ENCODE data around the gene ECHS1. TPM values are rescaled to one million over a fixed set of nuclear protein-coding genes. Genes with fewer than 3 reads are reported as not detected.

ECHS1 gene
- polyA plus RNA-seq, 3 donors = 34.6 to 102 (median 85.1) TPM

DNA sequence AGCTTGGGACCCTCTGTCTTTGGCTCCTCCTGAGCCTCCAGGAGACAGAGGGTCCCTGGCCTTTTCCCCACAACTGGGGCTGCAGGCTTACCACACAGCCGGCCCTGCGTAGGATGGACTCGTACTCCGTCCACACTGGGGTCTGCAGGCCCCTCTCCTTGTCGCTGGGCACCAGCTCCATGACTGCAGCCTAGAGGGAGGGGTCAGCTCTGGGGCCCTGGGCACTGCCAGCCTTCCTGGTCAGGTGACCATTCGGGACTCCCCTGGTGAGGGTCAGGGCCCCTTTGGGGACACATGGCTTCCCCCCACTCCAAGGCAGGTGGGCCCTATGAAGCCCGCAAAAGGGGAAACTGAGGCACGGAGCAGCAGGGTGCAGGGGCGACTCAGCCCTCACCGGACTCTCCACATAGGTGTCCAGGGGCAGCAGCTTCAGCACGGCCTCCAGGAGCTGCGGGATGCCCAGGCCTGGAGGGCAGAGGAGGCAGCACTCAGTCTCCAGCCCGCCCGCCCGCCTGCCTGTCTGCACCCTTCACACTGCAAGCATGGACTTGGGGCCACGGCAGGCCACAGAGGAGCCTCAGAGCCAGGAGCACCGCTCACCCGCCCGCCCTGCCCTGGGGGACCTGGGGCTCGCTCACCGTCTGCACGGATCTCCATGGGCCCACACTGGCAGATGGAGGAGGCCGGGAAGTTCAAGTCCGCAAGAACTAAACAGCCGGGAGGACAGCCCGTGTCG is 16.4 kb downstream of the ECHS1 start:
- Histone ChIP-seq H3K4me1 (ENCODE audit: control insufficient read depth in 1 of 2, insufficient read depth in 2 of 2, low read length in 2 of 2) (peaks cover 11 to 20% of the 10 kb centered on the region in 2 donors), H3K27me3 (ENCODE audit: control insufficient read depth in 2 of 2, insufficient read depth in 2 of 2, low read length in 2 of 2) (no peaks in the 10 kb centered on the region), H2AFZ (ENCODE audit: insufficient read depth, low read depth, low read length, poor library complexity, severe bottlenecking) (peak overlapping the region; percentile 83), H3K4me3 (replicated peaks in 1 of 3; ENCODE audit: low read depth in 2 of 3, low read length in 3 of 3) (peak overlapping the region; percentile 63 to 77 (median 69)), H3K9ac (ENCODE audit: insufficient read depth, low read length, poor library complexity, severe bottlenecking) (peak overlapping the region; percentile 78), H3K36me3 (replicated peaks in 1 of 2; ENCODE audit: control insufficient read depth in 1 of 2, insufficient read depth in 2 of 2, low read length in 2 of 2) (peaks cover under 1 to 8% of the 10 kb centered on the region in 2 donors), H3K79me2 (ENCODE audit: insufficient read depth, low read length) (peaks cover 3% of the 10 kb centered on the region), H3K9me3 (replicated peaks in 1 of 2; ENCODE audit: control insufficient read depth in 1 of 2, insufficient read depth in 1 of 2, low read length in 2 of 2) (no peaks in the 10 kb centered on the region), H4K20me1 (ENCODE audit: insufficient read depth, low read length) (peaks cover 30% of the 10 kb centered on the region), H3K27ac (ENCODE audit: low read depth in 1 of 2, low read length in 2 of 2) (no peak overlapping the region), H3K4me2 (replicated peaks; ENCODE audit: extremely low read depth, low read length, poor library complexity, severe bottlenecking) (peak overlapping the region; percentile 92)
- peak overlapping the region in 1 of 7 donors; percentile 50 for H3K27ac Mint-ChIP-seq
- intact Hi-C loops (cut with micrococcal nuclease) = no loop called here
- H3K4me1 Mint-ChIP-seq = peaks cover 12% of the 10 kb centered on the region
- peaks cover 6 to 8% of the 10 kb centered on the region in 2 donors for H3K36me3 Mint-ChIP-seq
- peaks cover 0 to 8% (median 0%) of the 10 kb centered on the region in 3 donors for H3K27me3 Mint-ChIP-seq (ENCODE audit: low read depth in 3 of 3)
- 59% methylated on average over 25 of the region's 27 CpGs for WGBS (ENCODE audit: insufficient coverage)
- peak overlapping the region; percentile 77 to 87 for H3K4me3 Mint-ChIP-seq
- H3K9me3 Mint-ChIP-seq = peaks cover 0 to 1% (median 0%) of the 10 kb centered on the region in 7 donors
- TF ChIP-seq, protein P1, sequence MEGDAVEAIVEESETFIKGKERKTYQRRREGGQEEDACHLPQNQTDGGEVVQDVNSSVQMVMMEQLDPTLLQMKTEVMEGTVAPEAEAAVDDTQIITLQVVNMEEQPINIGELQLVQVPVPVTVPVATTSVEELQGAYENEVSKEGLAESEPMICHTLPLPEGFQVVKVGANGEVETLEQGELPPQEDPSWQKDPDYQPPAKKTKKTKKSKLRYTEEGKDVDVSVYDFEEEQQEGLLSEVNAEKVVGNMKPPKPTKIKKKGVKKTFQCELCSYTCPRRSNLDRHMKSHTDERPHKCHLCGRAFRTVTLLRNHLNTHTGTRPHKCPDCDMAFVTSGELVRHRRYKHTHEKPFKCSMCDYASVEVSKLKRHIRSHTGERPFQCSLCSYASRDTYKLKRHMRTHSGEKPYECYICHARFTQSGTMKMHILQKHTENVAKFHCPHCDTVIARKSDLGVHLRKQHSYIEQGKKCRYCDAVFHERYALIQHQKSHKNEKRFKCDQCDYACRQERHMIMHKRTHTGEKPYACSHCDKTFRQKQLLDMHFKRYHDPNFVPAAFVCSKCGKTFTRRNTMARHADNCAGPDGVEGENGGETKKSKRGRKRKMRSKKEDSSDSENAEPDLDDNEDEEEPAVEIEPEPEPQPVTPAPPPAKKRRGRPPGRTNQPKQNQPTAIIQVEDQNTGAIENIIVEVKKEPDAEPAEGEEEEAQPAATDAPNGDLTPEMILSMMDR (IDR thresholded peaks at IDR 0.05) = no peak
- DNase-seq = no peak

DNA sequence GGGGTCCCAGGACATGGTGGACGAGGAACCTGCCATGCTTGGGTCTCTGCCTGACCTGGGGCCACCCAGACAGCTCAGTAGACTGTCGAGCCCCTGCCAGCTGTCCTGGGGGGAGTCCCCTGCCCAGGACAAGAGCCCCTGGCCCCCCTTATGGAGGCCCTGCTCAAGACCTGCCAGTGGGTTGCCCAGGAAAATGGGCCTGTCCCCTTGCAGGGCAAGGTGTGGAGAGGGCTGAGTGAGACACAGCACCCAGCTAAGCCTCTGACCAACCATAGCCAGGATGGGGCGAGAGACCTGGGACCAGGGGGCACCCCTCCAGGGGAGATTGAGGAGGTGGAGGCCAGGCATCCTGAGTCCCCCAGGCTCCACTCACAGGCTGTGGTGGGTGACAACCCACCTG is 17.2 kb downstream of the ECHS1 start:
- H3K4me1 ChIP-seq (ENCODE audit: control insufficient read depth in 1 of 2, insufficient read depth in 2 of 2, low read length in 2 of 2) = peaks cover 11 to 20% of the 10 kb centered on the region in 2 donors
- Mint-ChIP-seq H3K4me3 (peak overlapping the region in 1 of 2 donors; percentile 87), H3K27me3 (ENCODE audit: low read depth in 3 of 3) (peaks cover 0 to 10% (median 0%) of the 10 kb centered on the region in 3 donors), H3K36me3 (peaks cover 2 to 5% of the 10 kb centered on the region in 2 donors), H3K27ac (peak overlapping the region in 1 of 7 donors; percentile 50), H3K4me1 (peaks cover 12% of the 10 kb centered on the region), H3K9me3 (peaks cover 0 to 1% (median 0%) of the 10 kb centered on the region in 7 donors)
- H3K4me2 ChIP-seq (replicated peaks; ENCODE audit: extremely low read depth, low read length, poor library complexity, severe bottlenecking) = no peak overlapping the region
- 96% methylated on average over 2 of the region's 3 CpGs for WGBS (ENCODE audit: insufficient coverage)
- no peak overlapping the region for H2AFZ ChIP-seq (ENCODE audit: insufficient read depth, low read depth, low read length, poor library complexity, severe bottlenecking)
- no peak overlapping the region for H3K27ac ChIP-seq (ENCODE audit: low read depth in 1 of 2, low read length in 2 of 2)
- no peak for DNase-seq
- intact Hi-C loops (cut with micrococcal nuclease) = no loop called here
- H4K20me1 ChIP-seq (ENCODE audit: insufficient read depth, low read length) = peaks cover 30% of the 10 kb centered on the region
- peaks cover 0 to 7% of the 10 kb centered on the region in 2 donors for H3K36me3 ChIP-seq (replicated peaks in 1 of 2; ENCODE audit: control insufficient read depth in 1 of 2, insufficient read depth in 2 of 2, low read length in 2 of 2)
- no peaks in the 10 kb centered on the region for H3K27me3 ChIP-seq (ENCODE audit: control insufficient read depth in 2 of 2, insufficient read depth in 2 of 2, low read length in 2 of 2)
- no peak overlapping the region for H3K9ac ChIP-seq (ENCODE audit: insufficient read depth, low read length, poor library complexity, severe bottlenecking)
- H3K79me2 ChIP-seq (ENCODE audit: insufficient read depth, low read length) = peaks cover 3% of the 10 kb centered on the region
- TF ChIP-seq, protein P1 (IDR thresholded peaks at IDR 0.05) = no peak
- H3K9me3 ChIP-seq (replicated peaks in 1 of 2; ENCODE audit: control insufficient read depth in 1 of 2, insufficient read depth in 1 of 2, low read length in 2 of 2) = no peaks in the 10 kb centered on the region
- H3K4me3 ChIP-seq (replicated peaks in 1 of 3; ENCODE audit: low read depth in 2 of 3, low read length in 3 of 3) = no peak overlapping the region

All from CD14-positive monocyte (primary cell).